Mesenteric fat pad (tissue), 1 donor: ENCODE results near the gene SHC3. TPM values are rescaled to one million over a fixed set of nuclear protein-coding genes. Genes with fewer than 3 reads are reported as not detected.
A peak's percentile ranks its signal among the peaks of the same experiment; 100 is the strongest.

Experiments
- DNase-seq: peaks from one replicate; pipeline ENCODE4 v3.0.0-alpha.2; 2020; ENCODE audit warnings: low spot score
- total RNA-seq: library from RNA; stranded (reverse); fragmentation: NEBNext Ultra II Directional; extraction: Animal tissue kit (Norgen Biotek cat#: 25700); gene quantifications from one replicate; pipeline ENCODE4 v1.2.1, GENCODE V29; 2021
- donor health status: DM: yes; HTN: yes; CAD: no.

Gene SHC3
- total RNA-seq, 1 donor from 2014 or later = 1.8 TPM

DNA sequence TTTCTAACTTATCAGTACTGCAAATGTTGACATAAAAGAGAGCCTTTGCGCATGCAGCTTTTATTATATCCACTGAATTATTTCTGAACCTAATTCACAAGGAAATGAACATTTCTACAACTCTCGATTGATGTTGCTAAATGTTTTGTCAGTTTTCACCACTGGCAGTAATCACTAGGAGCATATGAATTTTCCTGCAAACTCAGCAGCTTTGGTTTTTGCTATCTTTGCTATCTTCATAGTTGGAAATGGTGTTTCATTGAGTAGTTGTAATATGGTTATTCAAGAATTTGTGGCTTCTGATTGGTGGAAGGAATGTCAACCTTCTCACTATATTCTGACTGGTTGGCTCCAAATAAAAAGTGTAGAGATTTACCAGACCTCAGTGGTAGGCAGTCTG, 8.9 kb upstream of the SHC3 start:
- no peak for DNase-seq

DNA sequence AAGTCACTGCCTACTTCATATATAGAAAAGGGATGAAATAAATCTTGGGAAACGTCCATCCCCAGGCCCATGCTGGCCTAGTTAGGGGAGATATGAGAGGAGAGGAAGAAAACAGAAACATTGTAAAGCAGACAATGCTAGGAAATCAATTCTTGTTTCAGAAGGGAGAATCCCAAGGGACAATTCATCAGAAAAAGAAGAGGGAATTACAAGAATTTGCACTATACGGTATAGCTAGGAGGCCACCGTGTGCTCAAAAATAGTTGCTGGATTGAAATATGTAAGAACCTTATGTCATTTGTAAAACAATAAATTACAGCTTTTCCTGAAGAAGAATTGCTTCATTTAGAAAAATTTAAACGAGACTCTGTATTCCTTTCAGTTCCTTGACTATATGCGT, 8.3 kb upstream of the SHC3 start:
- DNase-seq = no peak

DNA sequence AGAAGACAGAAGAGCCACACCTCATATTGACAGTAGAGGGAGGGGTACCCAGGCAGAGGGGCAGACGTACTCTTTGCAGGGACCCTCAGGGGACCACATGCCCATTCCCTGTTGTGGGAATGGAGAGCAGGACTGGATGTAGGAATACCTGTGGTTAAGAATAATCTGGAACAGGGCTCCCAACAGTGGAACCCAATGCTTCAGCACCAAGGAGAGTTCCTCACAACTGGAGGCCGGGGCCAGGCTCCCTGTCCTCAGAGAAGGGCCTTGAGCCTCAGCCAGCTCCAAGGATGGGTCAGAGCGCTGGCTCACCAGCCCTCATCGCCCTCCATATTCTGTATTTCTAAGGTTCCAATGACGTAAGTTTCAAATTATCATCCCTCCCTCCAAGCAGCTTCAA, 7.4 kb upstream of the SHC3 start:
- no peak for DNase-seq

DNA sequence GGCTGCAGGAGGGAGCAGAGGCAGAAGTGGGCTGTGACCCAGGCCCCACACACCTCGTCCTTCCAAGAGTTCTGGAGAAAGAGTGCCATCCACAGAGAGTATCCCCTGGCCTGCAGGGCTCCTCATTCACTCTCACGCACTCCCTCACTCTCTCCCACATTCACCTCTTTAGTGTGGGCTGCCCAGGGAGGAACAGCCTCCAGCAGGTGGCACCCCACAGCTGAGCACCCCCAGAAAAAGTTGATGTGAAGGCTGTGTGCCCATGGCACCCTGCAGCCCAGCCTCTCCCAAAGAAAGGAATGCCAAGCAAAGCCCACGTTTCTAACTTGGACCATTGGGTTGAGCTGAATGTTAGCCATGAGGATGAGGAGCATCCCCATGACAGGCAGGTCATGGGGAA, 4.5 kb upstream of the SHC3 start:
- DNase-seq = no peak

DNA sequence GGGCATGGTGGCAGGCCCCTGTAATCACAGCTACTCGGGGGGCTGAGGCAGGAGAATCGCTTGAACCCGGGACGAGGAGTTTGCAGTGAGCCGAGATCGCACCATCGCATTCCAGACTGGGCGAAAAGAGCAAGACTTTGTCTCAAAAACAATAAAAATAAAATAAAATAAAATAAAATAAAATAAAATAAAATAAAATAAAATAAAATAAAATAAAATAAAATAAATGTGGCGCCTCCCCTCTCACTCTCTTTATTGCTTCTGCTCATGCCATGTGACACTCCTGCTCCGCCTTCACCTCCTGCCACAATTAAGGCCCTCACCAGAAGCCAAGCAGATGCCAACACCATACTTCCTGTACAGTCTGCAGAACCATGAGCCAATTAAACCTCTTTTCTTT, 3.8 kb upstream of the SHC3 start:
- no peak for DNase-seq

DNA sequence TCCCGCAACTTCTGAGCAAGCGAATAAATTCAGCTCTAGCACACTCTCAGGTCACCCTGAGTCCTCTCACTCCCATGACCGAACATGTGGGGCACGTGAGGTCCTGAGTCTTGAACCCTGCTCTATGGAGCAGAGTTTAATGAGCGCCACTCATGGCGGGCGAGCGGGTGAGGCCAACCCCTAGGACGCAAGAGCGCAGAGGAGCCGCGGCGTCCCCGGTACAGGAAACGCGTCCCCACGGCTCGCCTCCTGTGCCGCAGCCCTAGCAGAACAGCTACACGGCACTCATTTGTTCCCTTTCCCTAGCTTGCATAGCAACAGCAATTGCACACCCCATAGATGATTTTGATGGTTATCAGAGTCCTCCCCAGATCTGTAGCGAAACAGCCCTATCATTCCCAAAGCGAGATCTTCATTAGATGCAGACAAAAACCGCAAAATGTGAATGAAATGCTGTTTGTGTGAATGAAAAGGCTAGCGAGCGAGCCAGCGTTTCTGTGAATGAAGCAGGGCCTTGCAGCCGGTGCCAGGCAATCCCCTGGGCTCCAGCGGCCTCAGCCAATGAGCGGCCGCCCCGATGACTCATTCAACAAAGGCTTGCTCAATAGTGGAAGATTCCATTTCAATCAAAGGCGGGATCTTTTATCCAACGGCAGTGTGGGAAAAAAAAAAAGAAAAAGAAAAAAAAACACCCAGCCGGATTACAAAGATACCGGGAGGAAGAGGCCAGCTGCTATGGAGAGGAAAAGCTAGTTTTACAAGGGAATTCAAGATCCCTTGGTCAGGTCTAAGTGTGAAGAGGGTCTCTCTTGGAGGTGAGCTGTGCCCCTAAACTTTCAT, 1.5 kb upstream of the SHC3 start:
- peak; percentile 92 for DNase-seq

DNA sequence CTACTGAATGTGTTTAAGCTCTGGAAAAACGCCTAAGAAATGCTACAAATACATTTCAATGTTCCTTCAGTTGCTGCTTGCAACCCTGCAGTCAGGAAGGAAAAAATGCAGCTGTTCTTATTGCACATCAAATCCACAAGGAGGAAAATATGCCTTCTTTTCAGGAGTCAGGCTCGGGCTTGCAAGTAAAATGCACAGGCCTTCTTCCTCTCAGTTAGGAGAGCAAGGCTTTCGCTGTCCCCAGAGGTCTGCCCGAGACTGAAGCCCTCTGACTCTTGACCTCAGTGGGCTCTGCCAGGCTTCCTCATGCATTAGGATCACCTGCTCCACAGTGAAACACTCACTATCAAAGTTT, 899 bp upstream of the SHC3 start:
- no peak for DNase-seq

DNA sequence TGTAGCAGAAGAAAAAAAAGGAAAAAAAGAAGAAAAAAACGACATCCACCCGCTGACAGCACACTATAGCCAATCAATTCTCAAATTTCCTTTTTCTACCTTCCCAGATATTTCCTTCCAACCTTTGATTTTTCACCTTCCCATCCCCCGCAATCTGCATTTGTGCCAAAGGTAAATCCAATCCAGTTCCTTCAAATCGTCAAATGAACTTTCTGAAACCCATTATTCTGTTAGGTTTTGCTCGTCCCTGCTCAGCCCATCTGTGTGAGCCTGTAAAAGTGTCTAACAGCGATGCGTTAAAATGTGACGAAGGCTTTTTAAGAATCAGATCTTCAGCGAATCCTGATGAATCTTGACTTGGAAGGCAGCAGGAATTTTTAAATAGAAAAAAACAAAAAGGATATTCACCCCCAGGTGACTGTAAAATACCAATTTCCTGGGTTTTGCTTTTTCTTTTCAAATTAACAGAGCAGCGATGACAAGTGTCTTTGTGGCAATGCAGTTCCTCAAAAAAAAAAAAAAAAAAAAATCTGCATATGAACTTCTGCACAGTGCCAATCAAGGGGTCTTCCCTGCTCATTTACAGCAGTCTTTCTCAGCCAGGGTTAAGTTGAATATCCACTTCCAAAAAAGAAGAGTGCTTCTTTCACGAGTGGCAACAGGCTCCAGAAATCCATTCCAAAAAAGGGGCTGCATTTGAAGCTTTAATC, 367 bp upstream of the SHC3 start:
- DNase-seq = no peak

DNA sequence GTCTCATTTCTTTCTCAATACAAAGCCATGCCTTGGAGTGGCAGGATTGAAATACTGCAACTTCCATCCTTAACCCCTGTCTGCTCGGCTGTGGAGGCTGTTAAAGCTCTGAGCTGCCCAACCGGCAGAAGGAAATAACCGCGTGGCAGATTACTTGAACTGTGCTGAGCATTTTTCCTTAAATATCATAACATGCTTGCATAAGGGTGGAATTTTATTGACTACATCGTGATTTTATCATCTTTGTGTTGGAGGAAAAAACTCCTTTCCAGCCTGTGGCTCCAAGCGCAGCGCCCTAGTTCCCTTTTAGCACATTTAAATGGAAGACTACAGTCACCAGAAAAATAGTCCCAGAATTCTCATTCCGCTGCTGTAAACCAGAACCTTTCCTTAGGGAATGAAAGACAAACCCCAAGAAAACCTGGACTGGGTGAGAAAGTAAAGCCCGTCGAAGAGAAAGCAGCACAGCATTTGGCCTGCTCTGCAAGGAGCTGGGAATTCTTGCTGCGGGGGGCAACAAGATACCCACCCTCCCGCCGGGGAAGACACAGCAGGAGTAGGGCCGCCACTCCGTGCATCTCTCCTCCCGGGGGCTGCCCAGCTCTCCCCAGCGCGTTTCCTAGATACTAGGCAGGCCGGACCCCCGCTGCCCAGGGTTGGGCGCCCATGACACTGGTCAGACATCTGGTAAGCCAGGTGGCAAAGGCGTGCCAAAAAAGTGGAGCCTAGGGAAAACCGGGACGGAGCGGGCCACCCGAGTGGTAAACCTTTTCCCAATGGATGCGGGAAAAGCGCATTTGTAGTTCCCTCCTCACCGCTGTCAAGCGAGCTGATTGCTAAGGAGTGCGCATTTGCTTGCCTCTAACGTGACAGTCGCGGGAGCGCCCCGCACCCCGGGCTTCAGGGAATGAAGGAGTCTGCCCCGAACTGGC, 1.3 kb downstream of the SHC3 start:
- DNase-seq = peak; percentile 82

DNA sequence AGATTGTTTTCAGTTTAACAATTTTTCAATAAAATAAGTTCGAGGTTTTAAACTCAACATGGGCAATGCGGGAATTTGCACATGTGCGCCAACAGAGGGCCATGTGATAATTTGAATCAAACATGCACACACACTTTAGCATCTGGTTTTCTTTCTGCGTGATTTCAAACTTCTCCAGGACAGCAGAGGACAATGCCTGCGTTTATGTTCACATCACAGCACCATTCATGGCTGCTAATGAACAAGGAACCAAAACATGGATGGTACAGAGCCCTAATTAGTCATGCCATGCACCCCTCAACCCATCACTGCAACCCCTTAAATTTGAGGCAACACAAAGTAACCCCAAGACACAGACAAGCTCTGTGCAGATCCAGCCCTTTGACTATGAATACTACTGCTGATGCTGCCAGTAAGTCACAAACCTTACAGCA, 2.8 kb downstream of the SHC3 start:
- no peak for DNase-seq

DNA sequence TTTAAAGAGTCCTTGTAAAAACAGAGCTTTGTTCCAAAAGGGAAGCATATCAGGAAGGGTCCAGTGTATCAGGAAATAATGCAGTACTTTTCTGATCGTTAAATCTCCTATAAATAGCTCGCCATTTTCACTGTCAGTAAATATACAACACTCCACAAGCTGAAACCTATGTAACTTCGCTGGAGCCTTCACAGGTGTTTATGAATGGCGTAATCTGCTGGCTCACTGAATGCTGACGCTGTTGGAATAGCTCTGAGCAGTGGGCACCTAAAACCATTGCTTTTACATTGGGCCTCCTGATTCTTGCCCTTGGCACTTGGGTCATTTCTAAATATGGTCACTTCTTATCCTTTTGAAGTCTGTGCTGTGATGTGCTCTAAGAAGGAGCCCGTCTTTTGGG, 4.3 kb downstream of the SHC3 start:
- DNase-seq = no peak

DNA sequence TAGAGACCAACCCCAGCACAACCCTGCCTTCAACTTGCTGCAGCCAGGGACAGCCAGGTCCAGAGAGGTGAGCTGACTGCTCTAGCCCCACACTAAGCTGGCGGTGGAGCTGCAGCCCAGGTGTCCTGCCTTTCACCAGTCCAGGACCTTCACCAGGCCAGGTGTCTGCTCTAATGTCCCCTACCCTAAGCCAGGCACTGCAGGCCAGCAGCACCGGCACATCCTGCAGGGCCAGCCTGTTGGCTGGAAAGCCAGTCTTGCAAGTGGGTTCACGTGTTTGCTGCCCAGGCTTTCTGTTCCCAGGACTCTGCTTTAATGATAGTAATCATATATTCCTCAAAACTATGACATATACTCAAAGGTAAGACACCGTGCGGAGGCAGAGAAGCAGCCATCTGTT, 5.5 kb downstream of the SHC3 start:
- no peak for DNase-seq

DNA sequence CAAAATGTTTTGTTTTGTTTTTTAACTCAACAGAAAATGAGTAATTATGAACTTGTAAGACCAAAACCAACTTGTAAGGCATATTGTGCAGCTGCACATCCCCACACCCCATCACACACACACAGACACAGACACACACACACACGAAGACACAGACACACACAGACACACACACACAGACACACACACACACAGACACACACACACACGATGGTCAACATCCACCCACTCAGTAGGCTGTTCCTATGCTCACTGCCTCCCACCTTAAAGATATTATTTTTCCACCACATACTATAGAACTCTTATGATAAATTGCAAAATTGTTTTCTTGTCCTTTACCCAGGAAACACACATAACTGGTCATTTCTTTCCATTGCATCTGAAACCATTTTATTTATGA, 6.2 kb downstream of the SHC3 start:
- no peak for DNase-seq

DNA sequence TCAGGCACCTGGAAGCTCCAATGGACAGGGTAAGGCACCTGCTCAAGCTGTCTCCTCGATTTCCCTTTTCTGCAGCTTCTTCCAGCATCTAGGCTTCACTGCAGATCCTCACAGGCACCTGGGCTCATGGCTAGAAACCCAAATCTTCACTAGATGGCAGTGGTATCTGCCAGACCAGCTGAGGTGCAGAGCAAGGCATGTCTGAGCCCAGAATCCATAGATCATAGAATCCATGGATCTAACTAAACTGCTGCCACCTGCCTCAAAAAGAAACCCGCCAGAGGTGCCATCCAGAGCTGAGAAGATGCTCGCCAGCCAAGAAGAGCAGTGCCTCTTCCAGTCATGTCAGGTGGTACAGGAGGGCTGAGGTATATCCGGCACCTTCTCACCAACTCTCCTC, 6.9 kb downstream of the SHC3 start:
- no peak for DNase-seq

DNA sequence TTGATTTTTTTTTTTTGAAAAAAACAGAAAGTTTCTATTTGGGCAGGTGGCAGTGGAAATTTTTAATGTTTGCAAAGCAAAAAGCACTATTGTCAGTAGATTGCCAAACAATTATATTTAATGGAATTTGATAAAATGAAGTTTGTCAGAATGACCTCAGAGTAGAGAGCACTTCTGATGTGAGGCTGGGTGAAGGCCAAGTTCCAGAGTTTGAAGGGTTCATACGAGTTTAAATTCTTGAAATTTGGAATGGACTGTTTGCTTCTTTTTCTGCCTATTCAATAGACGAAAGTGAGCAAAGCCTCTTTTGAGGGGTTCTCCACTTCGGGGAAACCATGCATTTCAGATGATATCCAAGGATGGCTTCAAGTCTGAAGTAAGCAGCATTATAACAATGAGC, 7.4 kb downstream of the SHC3 start:
- DNase-seq = no peak

DNA sequence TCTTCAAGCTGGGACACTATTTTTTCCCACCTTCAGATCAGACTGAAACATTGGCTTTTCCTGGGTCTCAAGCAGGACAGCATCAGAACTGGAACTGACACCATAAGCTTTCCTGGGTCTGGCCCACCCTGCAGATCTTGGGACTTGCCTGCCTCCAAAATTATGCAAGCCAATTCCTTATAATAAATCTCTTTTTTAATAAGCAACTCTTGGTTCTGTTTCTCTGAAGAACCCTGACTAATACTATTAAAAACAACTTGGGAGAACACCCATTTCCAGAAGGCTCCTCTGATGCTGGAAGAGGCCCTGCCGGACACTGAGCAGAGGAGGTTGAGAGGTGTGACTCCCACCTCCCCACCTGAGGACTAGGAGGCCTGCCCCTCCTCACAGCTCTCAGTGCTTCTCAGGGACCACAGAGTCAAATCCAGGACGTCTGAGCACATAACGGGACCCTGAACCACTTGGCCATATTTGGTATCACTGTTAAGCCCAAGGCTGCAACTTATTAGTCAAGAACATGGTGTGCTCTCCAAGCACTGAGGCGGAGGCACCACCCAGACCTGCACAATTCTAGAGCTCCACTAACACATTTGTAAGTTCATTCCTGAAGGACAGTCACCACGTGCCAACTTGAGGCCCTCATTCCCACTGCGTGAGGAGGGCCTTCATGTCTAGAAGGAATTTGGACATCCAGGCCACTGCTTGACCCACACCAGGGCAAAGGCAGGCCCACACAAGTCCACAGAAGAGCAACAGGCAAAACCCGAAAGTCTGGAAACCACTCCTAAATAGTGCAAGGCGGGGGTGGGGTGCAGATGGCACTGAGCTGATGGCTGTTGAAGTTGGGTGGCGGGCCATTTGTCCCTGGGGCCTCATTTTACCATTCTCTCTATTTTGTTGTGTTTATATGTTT, 9.5 kb downstream of the SHC3 start:
- no peak for DNase-seq

DNA sequence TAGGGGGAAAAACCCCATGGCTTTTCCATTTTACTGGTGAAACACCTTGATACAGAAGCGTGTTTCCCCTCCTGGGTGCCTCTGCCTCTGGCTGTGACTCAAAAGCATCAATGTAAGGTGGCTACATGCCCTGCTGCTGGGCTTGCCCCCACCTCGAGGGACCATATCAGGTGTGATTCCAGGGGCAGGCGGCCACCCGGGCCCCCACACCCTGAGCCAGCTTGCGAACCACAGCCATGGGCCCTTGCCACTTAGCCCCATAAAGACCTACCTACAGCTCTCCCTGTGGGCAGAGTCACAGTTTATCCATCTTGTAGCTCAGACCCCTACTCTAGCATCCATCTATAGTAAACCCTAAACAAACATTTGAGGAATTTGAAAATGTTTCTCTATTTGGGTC, 10.8 kb downstream of the SHC3 start:
- no peak for DNase-seq

DNA sequence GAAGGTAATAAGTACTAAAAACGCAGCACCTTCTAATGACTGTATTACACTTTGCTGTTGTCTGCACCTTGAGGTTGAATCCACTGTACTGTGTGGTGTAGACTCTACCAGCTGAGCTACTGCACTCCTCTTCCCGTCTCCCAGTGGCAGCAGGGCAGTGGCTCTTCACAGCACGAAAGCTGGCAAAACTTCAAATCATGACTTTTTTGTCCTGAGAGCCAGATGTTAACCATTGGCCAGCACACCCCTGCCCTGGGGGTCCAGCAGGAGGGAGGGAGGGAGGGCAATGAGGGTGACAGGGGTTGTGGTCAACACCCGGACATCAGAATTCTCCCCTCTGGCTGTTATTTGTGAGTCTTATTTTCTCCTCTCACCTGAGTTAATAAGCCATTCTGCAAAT, 11.8 kb downstream of the SHC3 start:
- no peak for DNase-seq

DNA sequence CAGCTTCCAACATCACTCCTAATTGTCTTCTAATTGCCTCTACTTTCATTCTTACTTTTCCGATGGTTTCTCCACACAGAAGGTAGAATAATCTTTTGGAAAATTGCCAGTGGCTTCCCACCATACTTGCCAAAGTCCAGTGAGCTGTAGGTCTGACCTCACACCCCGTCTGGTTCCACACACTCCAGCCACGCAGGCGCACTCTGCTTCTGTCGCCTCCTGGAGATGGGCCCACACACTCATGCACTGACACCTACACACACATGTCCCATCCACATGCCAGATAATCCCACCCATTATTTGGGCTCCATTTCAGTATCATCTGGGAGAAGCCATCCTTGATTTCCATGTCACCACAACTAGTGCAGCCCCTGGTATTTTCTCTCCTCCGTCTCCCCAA, 12.7 kb downstream of the SHC3 start:
- no peak for DNase-seq

DNA sequence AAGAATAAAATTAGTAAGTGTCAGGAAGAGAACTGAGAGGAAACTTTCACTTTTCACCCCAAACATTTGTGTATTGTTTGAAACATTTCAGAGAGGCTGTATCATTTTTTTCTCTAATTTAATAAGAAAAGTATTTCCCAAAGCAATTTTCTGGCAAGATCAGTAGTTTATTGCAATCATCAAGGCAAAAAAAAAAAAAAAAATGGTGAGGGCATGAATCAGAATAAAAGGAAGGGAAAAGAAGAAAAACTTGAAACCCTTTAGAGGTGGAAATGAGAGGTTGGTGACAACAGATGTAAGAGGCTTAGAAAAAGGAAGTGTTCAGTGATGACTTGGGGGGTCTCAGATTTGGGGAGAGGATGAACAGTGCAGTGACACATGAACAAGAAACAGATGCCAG, 13.3 kb downstream of the SHC3 start:
- DNase-seq = no peak

DNA sequence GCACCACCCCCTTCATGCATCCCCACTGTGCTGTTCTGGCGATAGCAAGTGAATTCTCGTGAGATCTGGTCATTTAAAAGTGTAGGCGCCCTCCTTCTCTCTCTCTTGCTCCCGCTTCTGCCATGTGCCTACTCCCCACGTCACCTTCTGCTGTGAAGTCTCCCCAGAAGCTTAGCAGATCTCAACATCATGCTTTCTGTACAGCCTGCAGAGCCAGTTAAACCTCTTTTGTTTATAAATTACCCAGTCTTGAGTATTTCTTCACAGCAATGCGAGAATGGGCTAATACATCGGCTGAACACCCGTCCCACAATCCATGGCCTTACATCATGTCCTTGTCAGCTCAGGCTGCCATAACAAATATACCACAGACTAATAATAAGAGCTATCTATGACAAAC, 17.4 kb downstream of the SHC3 start:
- DNase-seq = no peak
